Liver (tissue), 3 donors: Measurements from ENCODE around the gene XDH.

Experiments used
- CTCF ChIP-seq: fragments of 150-350 bp; IDR thresholded peaks from 2 replicates; pipeline ENCODE4 v1.5.1; 2017; ENCODE audit warnings: improper control_type of control experiment, low read depth, low read length; ENCODE audit not compliant: missing input control
- RAD21 ChIP-seq, 2 donors: IDR thresholded peaks; 2 replicates each; pipeline ENCODE4 v1.6.1; 2016; ENCODE audit warnings: antibody characterized with exemption in 2 of 2, mild to moderate bottlenecking in 2 of 2
- donor health status: healthy.
- donor health status: healthy.

GRCh38 chr2:31387850-31388249 lies 26.7 kb downstream of the XDH start:
- TF ChIP-seq CTCF (no peak), RAD21 (IDR thresholded peaks at IDR 0.05) (no peak)
